ENCODE results near the gene TMEM132A. TPM values are rescaled to one million over a fixed set of nuclear protein-coding genes. Genes with fewer than 3 reads are reported as not detected.

TMEM132A gene
- total and polyA plus RNA-seq, 10 of the 15 experiments (the other 5 are each of a cell fraction or from before 2014, with no cell fraction given): 0.16 to 25.0 (median 4.3) TPM

DNA sequence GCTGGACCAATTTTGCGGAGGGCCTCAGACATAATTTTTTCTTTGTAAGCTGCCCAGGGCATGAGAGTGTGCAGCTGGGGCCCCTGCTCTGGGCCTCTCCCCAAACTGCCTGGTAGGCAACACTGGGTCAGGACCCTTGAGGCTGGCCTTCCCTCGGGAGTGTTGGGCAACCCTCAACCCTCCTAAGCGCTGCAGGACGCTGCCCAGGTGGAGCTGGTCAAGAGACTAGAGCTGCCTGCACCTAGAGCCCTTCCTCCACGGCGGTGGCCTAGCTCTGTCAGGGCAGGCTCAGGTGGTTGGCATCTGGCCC, 505 bp upstream of the TMEM132A start:
- FAIRE-seq: no peak
- H3K4me3 ChIP-seq: peak overlapping the region; percentile 59
- no peaks in the 10 kb centered on the region for H3K27me3 ChIP-seq (replicated peaks in 1 of 2; ENCODE audit: control insufficient read depth in 2 of 2, insufficient read depth in 2 of 2, low read length in 1 of 2)
- peaks cover 30% of the 10 kb centered on the region for H3K4me1 ChIP-seq (ENCODE audit: control insufficient read depth, insufficient read depth, low read length)
- 19% methylated on average over 6 of the region's 6 CpGs for WGBS (ENCODE audit: insufficient coverage, insufficient replicate concordance, low lambda C conversion rate, missing lambda C conversion rate)
- TF ChIP-seq, protein P1, sequence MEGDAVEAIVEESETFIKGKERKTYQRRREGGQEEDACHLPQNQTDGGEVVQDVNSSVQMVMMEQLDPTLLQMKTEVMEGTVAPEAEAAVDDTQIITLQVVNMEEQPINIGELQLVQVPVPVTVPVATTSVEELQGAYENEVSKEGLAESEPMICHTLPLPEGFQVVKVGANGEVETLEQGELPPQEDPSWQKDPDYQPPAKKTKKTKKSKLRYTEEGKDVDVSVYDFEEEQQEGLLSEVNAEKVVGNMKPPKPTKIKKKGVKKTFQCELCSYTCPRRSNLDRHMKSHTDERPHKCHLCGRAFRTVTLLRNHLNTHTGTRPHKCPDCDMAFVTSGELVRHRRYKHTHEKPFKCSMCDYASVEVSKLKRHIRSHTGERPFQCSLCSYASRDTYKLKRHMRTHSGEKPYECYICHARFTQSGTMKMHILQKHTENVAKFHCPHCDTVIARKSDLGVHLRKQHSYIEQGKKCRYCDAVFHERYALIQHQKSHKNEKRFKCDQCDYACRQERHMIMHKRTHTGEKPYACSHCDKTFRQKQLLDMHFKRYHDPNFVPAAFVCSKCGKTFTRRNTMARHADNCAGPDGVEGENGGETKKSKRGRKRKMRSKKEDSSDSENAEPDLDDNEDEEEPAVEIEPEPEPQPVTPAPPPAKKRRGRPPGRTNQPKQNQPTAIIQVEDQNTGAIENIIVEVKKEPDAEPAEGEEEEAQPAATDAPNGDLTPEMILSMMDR (IDR thresholded peaks at IDR 0.05 in 2 of 3, conservative IDR thresholded peaks at IDR 0.05 in 1 of 3; ENCODE audit: control insufficient read depth in 2 of 3, extremely low read depth in 1 of 3, insufficient read depth in 1 of 3, low read depth in 3 of 3, low read length in 3 of 3): no peak
- TF ChIP-seq POLR2A (IDR thresholded peaks at IDR 0.05; ENCODE audit: low read depth, low read length): peak; percentile 35; the same call in 1 of the 2 replicates
- SMC1A ChIA-PET (ENCODE audit: uncharacterized antibody, unreplicated experiment): interaction anchor here (1.7 to 1.8 kb wide), 2 partner anchors 8 to 10 kb away, joined by 5 to 7 read pairs; partner anchors contain the start of gene TMEM109
- H3K9ac ChIP-seq (ENCODE audit: control insufficient read depth, insufficient read depth, low read length): peak overlapping the region; percentile 48; the same call in 1 of the 2 replicates
- RAD21 ChIA-PET (ENCODE audit: unreplicated experiment): interaction anchor here (0.5 to 1.8 kb wide), 7 partner anchors 8 to 745 kb away, joined by 3 to 8 read pairs (median 4); partner anchors contain the start of gene TMEM109
- peak overlapping the region; percentile 68 for H2AFZ ChIP-seq (ENCODE audit: control insufficient read depth, low read depth, low read length)
- H4K20me1 ChIP-seq (ENCODE audit: control insufficient read depth, insufficient read depth): no peaks in the 10 kb centered on the region
- CTCF ChIA-PET: interaction anchor here (0.6 to 1.5 kb wide), 4 partner anchors 9 to 234 kb away, joined by 3 to 11 read pairs (median 4); partner anchors contain the start of gene TMEM109
- in situ Hi-C loops (cut with MboI): no loop called here
- ATAC-seq: peak; percentile 11
- DNase-seq (ENCODE audit: low read depth, low spot score): no peak
- POLR2A ChIA-PET: interaction anchor here (0.8 to 1.7 kb wide), 4 partner anchors 8 to 161 kb away, joined by 3 to 9 read pairs (median 4); partner anchors contain the start of gene TMEM109
- no TSS peak for BruUV-seq (replicated peaks)
- peak overlapping the region; percentile 98 for H3K4me2 ChIP-seq (ENCODE audit: control insufficient read depth, insufficient read depth)
- intact Hi-C loops (cut with micrococcal nuclease; ENCODE audit: unreplicated experiment): no loop called here
- H3K9me3 ChIP-seq (replicated peaks; ENCODE audit: control insufficient read depth, insufficient read depth, low read length): no peaks in the 10 kb centered on the region
- peaks cover 7% of the 10 kb centered on the region; the same call in 1 of the 2 replicates for H3K79me2 ChIP-seq (ENCODE audit: control insufficient read depth, insufficient read depth, low read length)
- peaks cover 17 to 21% of the 10 kb centered on the region in 2 experiments for H3K36me3 ChIP-seq (ENCODE audit: control insufficient read depth in 2 of 2, insufficient read depth in 2 of 2, low read length in 1 of 2)
- H3K27ac ChIP-seq (ENCODE audit: control insufficient read depth, insufficient read depth): no peak overlapping the region
